ENCODE measurements around the gene SPHK1.
"Not testable (repeated sequence)": the region's sequence is repeated elsewhere in the genome, so short reads cannot be mapped to it uniquely, and the experiment has no call there.

The SPHK1 gene, protein sequence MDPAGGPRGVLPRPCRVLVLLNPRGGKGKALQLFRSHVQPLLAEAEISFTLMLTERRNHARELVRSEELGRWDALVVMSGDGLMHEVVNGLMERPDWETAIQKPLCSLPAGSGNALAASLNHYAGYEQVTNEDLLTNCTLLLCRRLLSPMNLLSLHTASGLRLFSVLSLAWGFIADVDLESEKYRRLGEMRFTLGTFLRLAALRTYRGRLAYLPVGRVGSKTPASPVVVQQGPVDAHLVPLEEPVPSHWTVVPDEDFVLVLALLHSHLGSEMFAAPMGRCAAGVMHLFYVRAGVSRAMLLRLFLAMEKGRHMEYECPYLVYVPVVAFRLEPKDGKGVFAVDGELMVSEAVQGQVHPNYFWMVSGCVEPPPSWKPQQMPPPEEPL

GRCh38 chr17:76384222-76384986 lies at the start of gene SPHK1:
Gene SPHK1, plus strand, starts transcription at chr17:76384609. Its CDS starts 1,036 bp downstream, at chr17:76385645.
- DNase-seq = no peak

DNA sequence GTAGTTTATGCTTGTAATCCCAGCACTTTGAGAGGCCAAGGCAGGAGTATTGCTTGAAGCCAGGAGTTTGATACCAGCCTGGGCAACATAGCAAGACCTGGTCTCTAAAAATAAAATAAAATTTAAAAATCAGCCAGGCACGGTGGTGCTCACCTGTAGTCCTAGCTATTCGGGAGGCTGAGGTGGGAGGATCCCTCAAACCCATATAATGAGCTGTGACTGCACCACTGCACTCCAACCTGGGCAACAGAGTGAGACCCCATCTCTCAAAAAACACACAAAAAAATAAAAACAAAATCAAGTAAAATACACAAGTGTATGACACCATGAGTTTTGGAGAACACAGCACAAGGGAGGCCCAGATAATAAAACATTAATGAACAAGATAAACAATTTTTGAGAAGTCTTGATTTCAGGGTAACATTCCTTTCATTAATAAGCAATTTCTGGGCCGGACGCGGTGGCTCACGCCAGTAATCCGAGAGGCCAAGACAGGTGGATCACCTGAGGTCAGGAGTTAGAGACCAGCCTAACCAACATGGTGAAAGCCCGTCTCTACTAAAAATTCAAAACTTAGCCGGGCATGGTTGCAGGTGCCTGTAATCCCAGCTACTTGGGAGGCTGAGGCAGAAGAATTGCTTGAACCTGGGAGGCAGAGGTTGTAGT lies 48.6 kb upstream of the SPHK1 start:
- DNase-seq = no peak

GRCh38 chr17:76336756-76337412 lies 47.5 kb upstream of the SPHK1 start:
- DNase-seq = no peak

DNA sequence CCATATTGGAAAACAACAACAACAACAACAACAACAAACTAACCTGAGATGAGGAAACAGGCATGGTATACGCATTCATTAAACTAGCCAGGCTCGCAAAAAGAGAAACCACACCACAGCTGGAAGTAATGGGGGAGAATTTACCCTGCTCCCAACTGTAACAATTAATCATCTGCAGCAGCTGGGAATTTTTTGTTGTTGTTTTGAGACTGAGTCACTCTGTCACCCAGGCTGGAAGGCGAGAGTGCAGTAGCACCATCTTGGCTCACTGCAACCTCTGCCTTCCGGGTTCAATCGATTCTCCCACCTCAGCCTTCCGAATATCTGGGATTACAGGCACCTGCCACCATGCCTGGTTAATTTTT lies 47.0 kb upstream of the SPHK1 start:
- no peak for DNase-seq

GRCh38 chr17:76341301-76341700 lies 43.1 kb upstream of the SPHK1 start:
- no peak for DNase-seq

- DNase-seq = no peak
These were observed 41.3 kb upstream of the SPHK1 start for GRCh38 chr17:76343106-76343505.

GRCh38 chr17:76345377-76345974 lies 38.9 kb upstream of the SPHK1 start:
- DNase-seq = no peak

- not testable (repeated sequence) for DNase-seq
These were observed 37.5 kb upstream of the SPHK1 start for GRCh38 chr17:76346936-76347335.

GRCh38 chr17:76350463-76350862 lies 33.9 kb upstream of the SPHK1 start:
- DNase-seq = no peak

- DNase-seq = no peak
These were observed 32.8 kb upstream of the SPHK1 start for GRCh38 chr17:76351526-76352071.

GRCh38 chr17:76353004-76353598 lies 31.3 kb upstream of the SPHK1 start:
- DNase-seq = no peak

GRCh38 chr17:76353599-76354316 lies 30.7 kb upstream of the SPHK1 start, which contains the start of gene PRPSAP1:
Gene PRPSAP1, minus strand, starts transcription at chr17:76353916. Its CDS starts 213 bp downstream, at chr17:76353703.
- DNase-seq = peak; percentile 72 to 93

DNA sequence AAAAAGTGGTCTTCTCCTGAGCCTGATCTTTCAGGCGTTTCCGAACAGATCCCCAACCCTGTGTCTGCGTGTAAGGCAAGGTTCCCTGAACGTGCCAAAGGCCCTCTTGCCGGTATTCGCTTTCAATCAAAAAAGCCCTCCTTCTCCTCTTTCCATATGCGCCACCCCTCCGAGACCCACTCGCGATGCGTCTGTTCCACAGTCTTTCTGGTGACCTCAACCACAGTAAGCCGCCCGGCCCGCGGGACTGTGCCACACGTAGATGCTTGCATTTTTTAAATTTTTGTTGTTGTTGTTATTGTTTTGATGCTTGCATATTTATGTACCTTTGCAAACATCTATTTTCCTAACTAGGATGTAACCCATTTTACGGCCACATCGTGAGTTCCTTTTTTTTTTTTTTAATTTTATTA lies 30.1 kb upstream of the SPHK1 start:
- DNase-seq = no peak

GRCh38 chr17:76354747-76355310 lies 29.6 kb upstream of the SPHK1 start:
- no peak for DNase-seq

DNA sequence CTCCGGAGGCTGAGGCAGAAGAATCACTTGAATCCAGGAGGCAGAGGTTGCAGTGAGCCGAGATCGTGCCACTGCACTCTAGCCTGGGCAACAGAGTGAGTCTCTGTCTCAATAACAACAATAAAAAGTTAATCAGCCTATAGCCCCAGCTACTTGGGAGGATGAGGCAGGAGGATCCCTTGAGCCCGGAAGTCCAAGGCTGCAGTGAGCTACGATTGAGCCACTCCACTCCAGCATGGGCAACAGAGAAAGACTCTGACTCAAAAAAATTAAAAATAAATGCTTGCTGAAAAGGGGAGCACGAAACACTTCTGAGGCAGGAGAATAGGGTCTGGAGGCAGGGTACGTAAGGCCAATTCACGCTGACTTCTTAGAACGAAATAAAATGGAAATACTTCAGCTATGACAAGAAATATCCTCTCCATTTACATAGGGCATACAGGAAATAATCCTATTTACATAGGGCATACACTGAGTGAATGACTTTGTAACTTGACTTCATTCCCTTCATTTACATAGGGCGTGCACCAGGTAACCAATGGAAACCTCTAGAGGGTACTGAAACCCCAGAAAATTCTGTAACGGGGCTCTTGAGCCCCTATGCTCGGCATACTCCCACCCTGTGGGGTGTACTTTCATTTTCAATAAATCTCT lies 27.5 kb upstream of the SPHK1 start:
- DNase-seq = no peak

DNA sequence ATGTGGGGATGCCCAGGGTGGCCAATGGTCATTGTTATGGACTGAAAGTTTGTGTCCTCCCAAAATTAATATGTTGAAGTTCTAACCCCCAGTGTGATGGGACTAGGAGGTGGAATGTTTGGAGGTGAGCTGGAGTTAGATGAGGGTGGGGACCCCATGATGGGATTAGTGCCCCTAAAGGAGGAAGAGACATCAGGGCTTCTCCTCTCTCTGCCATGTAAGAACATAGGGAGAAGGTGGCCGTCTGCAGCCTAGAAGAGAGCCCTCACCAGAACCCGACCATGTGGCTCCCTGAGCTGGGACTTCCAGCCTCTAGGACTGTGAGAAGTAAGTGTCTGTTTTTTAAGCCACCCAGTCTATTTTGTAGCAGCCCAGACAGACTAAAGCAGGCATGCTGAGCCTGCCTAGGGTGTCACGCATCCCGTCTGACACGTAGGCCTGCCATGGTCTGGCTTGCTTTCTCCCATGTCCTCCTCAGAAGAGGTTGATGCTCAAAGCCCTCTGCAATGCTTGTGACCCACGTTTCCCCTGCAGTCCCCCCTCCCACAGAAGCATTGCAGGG lies 26.7 kb upstream of the SPHK1 start:
- DNase-seq = no peak

GRCh38 chr17:76359375-76359774 lies 25.0 kb upstream of the SPHK1 start:
- DNase-seq = no peak

GRCh38 chr17:76359776-76360175 lies 24.6 kb upstream of the SPHK1 start:
- not testable (repeated sequence) for DNase-seq

- DNase-seq = no peak
These were observed 23.9 kb upstream of the SPHK1 start for GRCh38 chr17:76360461-76360860.

Data from NCI-H187 (cell line).